Measurements from ENCODE around the gene CBX5.
"Not testable (repeated sequence)": the region's sequence is repeated elsewhere in the genome, so short reads cannot be mapped to it uniquely, and the experiment has no call there.

The CBX5 gene

DNA sequence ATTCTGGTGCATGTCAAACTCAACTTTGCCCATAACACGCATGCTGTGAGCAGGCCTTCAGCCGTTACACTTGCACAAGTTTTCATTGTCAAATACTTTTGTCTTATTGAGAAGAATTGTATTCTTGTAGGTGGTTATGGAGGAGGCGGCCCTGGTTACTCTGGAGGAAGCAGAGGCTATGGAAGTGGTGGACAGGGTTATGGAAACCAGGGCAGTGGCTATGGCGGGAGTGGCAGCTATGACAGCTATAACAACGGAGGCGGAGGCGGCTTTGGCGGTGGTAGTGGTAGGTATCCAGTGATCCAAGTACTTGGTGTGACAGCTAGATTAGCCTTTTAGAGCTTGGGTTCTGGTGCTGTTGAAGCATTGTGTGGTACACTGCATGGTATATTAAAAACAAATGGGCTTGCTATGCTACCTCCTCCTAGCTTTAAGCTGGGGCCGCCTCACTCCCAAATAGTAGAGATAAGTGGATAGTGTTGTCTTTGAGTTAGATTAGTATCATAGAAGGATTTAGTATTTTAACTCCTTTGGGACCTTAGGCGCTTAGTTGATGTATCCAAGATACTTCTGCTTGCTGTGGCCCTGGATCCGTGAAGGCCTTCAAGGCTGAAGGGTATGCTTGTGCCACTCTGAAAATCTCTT, 3.1 kb upstream of the CBX5 start:
- peaks cover 83% of the 10 kb centered on the region for H3K36me3 ChIP-seq (ENCODE audit: insufficient read depth, insufficient read length, low read length)
- peaks cover 2% of the 10 kb centered on the region for H3K4me1 ChIP-seq (ENCODE audit: insufficient read depth, insufficient read length)
- H3K4me3 ChIP-seq (ENCODE audit: insufficient read length, low read depth): peak overlapping the region; percentile 98
- no peaks in the 10 kb centered on the region for H3K27me3 ChIP-seq (ENCODE audit: insufficient read depth, insufficient read length)
- TF ChIP-seq SUZ12 (IDR thresholded peaks at IDR 0.05; ENCODE audit: extremely low read depth, insufficient read depth, insufficient read length): no peak
- no peaks in the 10 kb centered on the region for H3K9me3 ChIP-seq (ENCODE audit: insufficient read depth, low read length)
- peak overlapping the region; percentile 99 for H3K9ac ChIP-seq (ENCODE audit: insufficient read length, low read depth)
- no peak for DNase-seq (ENCODE audit: low read depth, low spot score)

DNA sequence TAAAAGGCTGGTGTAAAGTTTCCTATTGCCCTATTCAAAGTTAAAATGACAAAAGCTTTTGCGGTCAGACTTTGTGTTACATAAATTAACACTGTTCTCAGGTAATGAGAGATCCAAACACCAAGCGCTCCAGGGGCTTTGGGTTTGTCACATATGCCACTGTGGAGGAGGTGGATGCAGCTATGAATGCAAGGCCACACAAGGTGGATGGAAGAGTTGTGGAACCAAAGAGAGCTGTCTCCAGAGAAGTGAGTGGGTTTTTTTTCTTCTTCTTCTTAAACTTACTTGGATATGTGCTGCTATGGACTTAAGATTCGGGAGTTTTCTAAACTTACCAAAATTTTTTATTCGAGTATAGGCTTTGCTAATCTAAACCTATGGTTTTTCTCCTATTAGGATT, 1.8 kb upstream of the CBX5 start:
- DNase-seq (ENCODE audit: low read depth, low spot score); H3K9me3 ChIP-seq (ENCODE audit: insufficient read depth, low read length); H3K27me3 ChIP-seq (ENCODE audit: insufficient read depth, insufficient read length); H3K4me1 ChIP-seq (ENCODE audit: insufficient read depth, insufficient read length): not testable (repeated sequence)
- Histone ChIP-seq H3K36me3 (ENCODE audit: insufficient read depth, insufficient read length, low read length) (peaks cover 77% of the 10 kb centered on the region), H3K9ac (ENCODE audit: insufficient read length, low read depth) (peak overlapping the region; percentile 99), H3K4me3 (ENCODE audit: insufficient read length, low read depth) (peak overlapping the region; percentile 98)

DNA sequence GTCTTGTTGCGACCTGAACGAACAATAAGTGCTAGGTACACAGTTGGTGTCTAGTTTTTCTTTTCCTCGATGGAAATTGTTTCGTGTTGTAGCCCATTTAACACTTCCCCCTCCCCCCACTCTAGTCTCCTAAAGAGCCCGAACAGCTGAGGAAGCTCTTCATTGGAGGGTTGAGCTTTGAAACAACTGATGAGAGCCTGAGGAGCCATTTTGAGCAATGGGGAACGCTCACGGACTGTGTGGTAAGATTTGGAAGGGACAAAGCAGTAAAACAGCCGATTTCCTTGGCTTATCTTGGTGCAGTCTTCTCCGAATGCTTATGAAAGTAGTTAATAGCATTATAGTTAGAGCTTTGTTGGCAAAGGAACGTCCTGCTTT, 1.3 kb upstream of the CBX5 start:
- Histone ChIP-seq H3K36me3 (ENCODE audit: insufficient read depth, insufficient read length, low read length) (peaks cover 73% of the 10 kb centered on the region), H3K4me3 (ENCODE audit: insufficient read length, low read depth) (peak overlapping the region; percentile 98), H3K9ac (ENCODE audit: insufficient read length, low read depth) (peak overlapping the region; percentile 99)
- H3K9me3 ChIP-seq (ENCODE audit: insufficient read depth, low read length); H3K4me1 ChIP-seq (ENCODE audit: insufficient read depth, insufficient read length); DNase-seq (ENCODE audit: low read depth, low spot score); H3K27me3 ChIP-seq (ENCODE audit: insufficient read depth, insufficient read length): not testable (repeated sequence)

DNA sequence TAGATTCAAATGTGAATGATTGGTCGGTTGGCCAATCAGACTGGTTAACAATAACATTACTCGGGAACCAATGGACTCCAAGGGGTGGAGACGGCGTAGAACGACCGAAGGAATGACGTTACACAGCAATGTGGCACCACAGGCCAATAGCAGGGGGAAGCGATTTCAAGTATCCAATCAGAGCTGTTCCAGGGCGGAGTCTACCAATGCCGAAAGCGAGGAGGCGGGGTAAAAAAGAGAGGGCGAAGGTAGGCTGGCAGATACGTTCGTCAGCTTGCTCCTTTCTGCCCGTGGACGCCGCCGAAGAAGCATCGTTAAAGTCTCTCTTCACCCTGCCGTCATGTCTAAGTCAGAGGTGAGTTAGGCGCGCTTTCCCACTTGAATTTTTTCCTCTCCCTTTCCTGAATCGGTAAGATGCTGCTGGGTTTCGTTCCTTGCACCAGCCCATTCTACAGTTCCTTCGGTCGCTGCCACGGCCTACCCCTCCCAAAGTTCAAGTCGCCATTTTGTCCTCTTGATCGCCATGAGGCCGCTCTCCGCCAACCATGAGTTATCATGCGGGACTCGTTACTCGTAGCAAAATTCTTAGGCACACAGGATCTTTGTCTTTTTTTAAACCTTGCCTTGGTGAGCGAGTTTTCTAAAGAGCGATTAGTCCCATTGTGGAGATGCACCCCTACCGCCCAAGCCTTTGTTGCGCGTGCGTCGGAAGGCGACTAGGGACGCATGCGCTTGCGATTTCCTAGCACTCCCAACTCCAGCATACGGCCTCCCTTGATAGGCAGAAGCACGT, 742 bp upstream of the CBX5 start, which contains the start of gene HNRNPA1:
Gene HNRNPA1, plus strand, starts transcription at position 259 of the 793 bp plus-strand sequence. Its CDS starts 82 bp downstream, at position 341.
- H3K36me3 ChIP-seq (ENCODE audit: insufficient read depth, insufficient read length, low read length): peaks cover 67% of the 10 kb centered on the region
- TF ChIP-seq YY1 (IDR thresholded peaks at IDR 0.05; ENCODE audit: insufficient read depth, insufficient read length) (peak; percentile 77), ZNF274 (IDR thresholded peaks at IDR 0.05; ENCODE audit: low read depth, low read length) (no peak)
- DNase-seq (ENCODE audit: low read depth, low spot score): peak; percentile 99
- H3K4me3 ChIP-seq (ENCODE audit: insufficient read length, low read depth): peak within 1 kb of the TSS; percentile 98
- H3K9ac ChIP-seq (ENCODE audit: insufficient read length, low read depth): peak within 1 kb of the TSS; percentile 99
- H3K27me3 ChIP-seq (ENCODE audit: insufficient read depth, insufficient read length): no peaks in the 10 kb centered on the region
- peaks cover 2% of the 10 kb centered on the region for H3K4me1 ChIP-seq (ENCODE audit: insufficient read depth, insufficient read length)
- no peaks in the 10 kb centered on the region for H3K9me3 ChIP-seq (ENCODE audit: insufficient read depth, low read length)

DNA sequence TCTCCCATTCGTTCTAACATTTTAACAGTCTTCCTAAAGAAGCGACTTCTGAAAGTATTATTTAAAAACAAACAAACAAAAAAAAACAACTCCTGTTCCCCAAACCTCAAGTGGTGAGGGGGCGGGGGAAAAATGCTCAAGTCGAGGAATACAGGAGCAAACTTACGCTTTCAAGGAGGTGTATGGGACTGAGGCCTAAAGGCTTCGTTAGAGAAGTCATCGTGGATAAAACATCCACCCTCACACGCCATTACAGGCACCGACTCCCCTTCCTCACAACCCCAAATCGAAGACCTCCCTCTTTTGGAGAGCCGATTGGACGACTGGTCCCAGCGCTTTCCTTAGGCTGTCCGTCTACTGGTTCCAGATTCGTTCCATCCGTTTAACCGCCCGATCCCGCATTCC, 693 bp downstream of the CBX5 start:
- H3K27me3 ChIP-seq (ENCODE audit: insufficient read depth, insufficient read length): no peaks in the 10 kb centered on the region
- no peaks in the 10 kb centered on the region for H3K9me3 ChIP-seq (ENCODE audit: insufficient read depth, low read length)
- peak overlapping the region; percentile 95 for H3K9ac ChIP-seq (ENCODE audit: insufficient read length, low read depth)
- peaks cover 59% of the 10 kb centered on the region for H3K36me3 ChIP-seq (ENCODE audit: insufficient read depth, insufficient read length, low read length)
- peak overlapping the region; percentile 98 for H3K4me3 ChIP-seq (ENCODE audit: insufficient read length, low read depth)
- TF ChIP-seq ZNF274 (IDR thresholded peaks at IDR 0.05; ENCODE audit: low read depth, low read length): no peak
- no peak for TF ChIP-seq YY1 (IDR thresholded peaks at IDR 0.05; ENCODE audit: insufficient read depth, insufficient read length)
- no peak for TF ChIP-seq SUZ12 (IDR thresholded peaks at IDR 0.05; ENCODE audit: extremely low read depth, insufficient read depth, insufficient read length)
- peaks cover 2% of the 10 kb centered on the region for H3K4me1 ChIP-seq (ENCODE audit: insufficient read depth, insufficient read length)
- no peak for DNase-seq (ENCODE audit: low read depth, low spot score)

DNA sequence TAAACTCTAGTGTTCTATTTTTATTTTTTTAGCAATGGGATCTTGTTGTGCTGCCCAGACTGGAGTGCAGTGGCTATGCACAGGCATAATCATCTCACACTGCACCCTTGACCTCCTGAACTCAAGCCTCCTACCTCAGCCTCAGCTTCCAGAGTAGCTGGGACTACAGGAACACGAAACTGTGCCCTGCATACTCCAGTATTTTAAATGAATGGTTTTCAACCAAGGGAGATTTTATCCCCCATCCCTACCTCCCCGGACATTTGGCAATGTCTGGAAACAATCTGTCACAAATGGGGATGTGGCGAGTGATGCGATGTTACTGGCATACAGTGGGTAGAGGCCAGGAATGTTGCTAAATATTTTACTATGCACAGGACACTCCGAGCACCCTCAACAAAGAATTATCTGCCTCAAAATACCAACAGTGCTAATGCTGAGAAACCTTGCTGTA, 2.1 kb downstream of the CBX5 start:
- DNase-seq (ENCODE audit: low read depth, low spot score): no peak
- no peaks in the 10 kb centered on the region for H3K27me3 ChIP-seq (ENCODE audit: insufficient read depth, insufficient read length)
- peaks cover 59% of the 10 kb centered on the region for H3K36me3 ChIP-seq (ENCODE audit: insufficient read depth, insufficient read length, low read length)
- H3K4me1 ChIP-seq (ENCODE audit: insufficient read depth, insufficient read length): no peaks in the 10 kb centered on the region
- no peaks in the 10 kb centered on the region for H3K9me3 ChIP-seq (ENCODE audit: insufficient read depth, low read length)
- H3K4me3 ChIP-seq (ENCODE audit: insufficient read length, low read depth): peak overlapping the region; percentile 98
- TF ChIP-seq SUZ12 (IDR thresholded peaks at IDR 0.05; ENCODE audit: extremely low read depth, insufficient read depth, insufficient read length): no peak
- TF ChIP-seq YY1 (IDR thresholded peaks at IDR 0.05; ENCODE audit: insufficient read depth, insufficient read length): no peak
- no peak for TF ChIP-seq ZNF274 (IDR thresholded peaks at IDR 0.05; ENCODE audit: low read depth, low read length)
- peak overlapping the region; percentile 95 for H3K9ac ChIP-seq (ENCODE audit: insufficient read length, low read depth)

DNA sequence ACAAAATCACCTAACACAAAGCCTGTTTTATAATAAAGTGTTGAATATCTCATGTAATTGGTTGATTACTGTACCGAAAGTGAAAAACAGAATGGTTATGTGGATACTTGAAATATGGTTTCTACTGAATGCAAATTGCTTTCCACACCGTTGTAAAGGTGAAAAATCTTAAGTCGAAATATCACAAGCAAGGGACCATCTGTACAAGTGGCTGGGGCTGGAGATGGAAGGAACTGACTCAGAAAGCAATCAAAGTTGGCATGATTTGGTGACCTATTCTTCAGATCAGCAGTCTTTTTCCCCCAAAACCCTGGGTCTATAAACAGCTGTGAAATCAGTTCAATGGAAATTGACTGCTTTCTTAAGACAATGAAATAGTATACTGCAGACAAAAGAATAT, 3.6 kb downstream of the CBX5 start:
- no peak for DNase-seq (ENCODE audit: low read depth, low spot score)
- no peak for TF ChIP-seq YY1 (IDR thresholded peaks at IDR 0.05; ENCODE audit: insufficient read depth, insufficient read length)
- TF ChIP-seq SUZ12 (IDR thresholded peaks at IDR 0.05; ENCODE audit: extremely low read depth, insufficient read depth, insufficient read length): no peak
- no peak for TF ChIP-seq ZNF274 (IDR thresholded peaks at IDR 0.05; ENCODE audit: low read depth, low read length)
- Histone ChIP-seq H3K4me1 (ENCODE audit: insufficient read depth, insufficient read length) (no peaks in the 10 kb centered on the region), H3K9me3 (ENCODE audit: insufficient read depth, low read length) (no peaks in the 10 kb centered on the region), H3K9ac (ENCODE audit: insufficient read length, low read depth) (no peak overlapping the region), H3K27me3 (ENCODE audit: insufficient read depth, insufficient read length) (no peaks in the 10 kb centered on the region), H3K4me3 (ENCODE audit: insufficient read length, low read depth) (no peak overlapping the region), H3K36me3 (ENCODE audit: insufficient read depth, insufficient read length, low read length) (peaks cover 59% of the 10 kb centered on the region)

Data from NT2/D1 (cell line).